Body of pancreas (tissue), 4 donors: ENCODE measurements around the gene GHRHR.

Source experiments
- CTCF ChIP-seq, 7 experiments: fragments of 450-650 bp in 4 of 7; fragments of 200-600 bp in 3 of 7; sonication (generic) in 3 of 7; IDR thresholded peaks; one replicate each; pipeline ENCODE4 v1.5.1; 2016 to 2019; ENCODE audit warnings: antibody characterized with exemption in 7 of 7
- POLR2A ChIP-seq, 3 donors: fragments of 450-650 bp; IDR thresholded peaks; one replicate each; pipeline ENCODE4 v1.6.1; 2016; ENCODE audit warnings: antibody characterized with exemption in 3 of 3, mild to moderate bottlenecking in 2 of 3

DNA sequence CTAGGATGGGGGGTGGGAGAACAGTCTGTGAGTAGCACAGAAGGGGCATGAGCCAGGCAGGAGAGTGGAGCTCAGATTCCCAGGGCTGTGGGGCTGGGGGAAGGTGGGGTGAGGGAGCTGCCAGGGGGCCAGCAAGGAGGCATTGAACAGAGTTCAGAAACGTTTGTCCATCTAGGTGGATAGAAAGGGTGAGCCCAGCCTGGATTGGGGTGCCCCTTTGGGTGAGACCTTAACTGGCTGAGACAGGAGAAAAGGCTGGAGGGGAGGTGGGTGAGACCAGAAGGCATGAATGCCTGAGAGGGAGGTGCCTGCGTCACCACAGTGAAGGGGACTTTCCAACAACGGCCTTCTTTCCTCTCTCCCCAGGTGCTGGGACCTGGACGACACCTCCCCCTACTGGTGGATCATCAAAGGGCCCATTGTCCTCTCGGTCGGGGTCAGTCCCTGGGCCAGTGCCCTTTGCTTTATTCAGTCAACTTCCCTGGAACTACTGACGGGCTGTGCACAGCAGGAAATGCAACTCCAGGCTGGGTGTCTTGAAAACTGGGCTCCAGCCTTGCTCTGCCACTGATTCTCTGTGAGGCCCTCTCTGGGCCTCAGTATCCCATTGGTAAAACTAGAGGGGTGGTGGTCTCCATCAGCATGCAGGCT, 11.0 kb downstream of the GHRHR start:
- TF ChIP-seq CTCF (IDR thresholded peaks at IDR 0.05) (peak; percentile 73 to 90 (median 82)), POLR2A (IDR thresholded peaks at IDR 0.05) (peak in 1 of 3 donors; percentile 13)
